HG02763 (cell line): Measurements from ENCODE around the gene MTX1.
A peak's percentile ranks its signal among the peaks of the same experiment; 100 is the strongest.
"Not testable (repeated sequence)": the region's sequence is repeated elsewhere in the genome, so short reads cannot be mapped to it uniquely, and the experiment has no call there.

ENCODE experiments used
- ATAC-seq: cut with Tn5 transposase; IDR thresholded peaks from one replicate; pipeline ENCODE4 v1.9.1; 2021; ENCODE audit warnings: mild to moderate bottlenecking, moderate library complexity; ENCODE audit not compliant: unreplicated experiment

The MTX1 gene

GRCh38 chr1:155186794-155187455, 21.6 kb upstream of the MTX1 start:
- ATAC-seq = no peak

- ATAC-seq = no peak
Observed at GRCh38 chr1:155187456-155187891, 21.0 kb upstream of the MTX1 start.

- no peak for ATAC-seq
Observed at GRCh38 chr1:155188268-155188667, 20.2 kb upstream of the MTX1 start.

- not testable (repeated sequence) for ATAC-seq
Observed at GRCh38 chr1:155189926-155190325, 18.6 kb upstream of the MTX1 start.

- no peak for ATAC-seq
Observed at GRCh38 chr1:155191904-155192303, 16.6 kb upstream of the MTX1 start.

GRCh38 chr1:155192346-155193274, 15.9 kb upstream of the MTX1 start:
- ATAC-seq = no peak

- ATAC-seq = peak; percentile 67
Observed at GRCh38 chr1:155193275-155193990, 15.1 kb upstream of the MTX1 start.

- not testable (repeated sequence) for ATAC-seq
Observed at GRCh38 chr1:155193991-155194240, 14.6 kb upstream of the MTX1 start.

- no peak for ATAC-seq
Observed at GRCh38 chr1:155195201-155196102, 13.0 kb upstream of the MTX1 start.

GRCh38 chr1:155196103-155196892, 12.2 kb upstream of the MTX1 start:
- ATAC-seq = no peak

- ATAC-seq = no peak
Observed at GRCh38 chr1:155196893-155197638, 11.4 kb upstream of the MTX1 start.

- ATAC-seq = no peak
Observed at GRCh38 chr1:155197901-155198546, 10.5 kb upstream of the MTX1 start.

- ATAC-seq = no peak
Observed at GRCh38 chr1:155198547-155198906, 10.0 kb upstream of the MTX1 start.

GRCh38 chr1:155199792-155200191, 8.7 kb upstream of the MTX1 start:
- no peak for ATAC-seq

GRCh38 chr1:155200920-155201319, 7.6 kb upstream of the MTX1 start:
- ATAC-seq = no peak

- no peak for ATAC-seq
Observed at GRCh38 chr1:155202198-155202597, 6.3 kb upstream of the MTX1 start.

GRCh38 chr1:155202731-155203515, 5.6 kb upstream of the MTX1 start:
- no peak for ATAC-seq

GRCh38 chr1:155205035-155205434, 3.5 kb upstream of the MTX1 start:
- ATAC-seq = no peak
